Pulmonary artery endothelial cell (primary cell): ENCODE measurements around the gene MSANTD2. TPM values are rescaled to one million over a fixed set of nuclear protein-coding genes. Genes with fewer than 3 reads are reported as not detected.
"Not testable (repeated sequence)": the region's sequence is repeated elsewhere in the genome, so short reads cannot be mapped to it uniquely, and the experiment has no call there.

Experiments used
- DNase-seq: peaks from one replicate; pipeline ENCODE4 v3.0.0-alpha.2; 2011; ENCODE audit warnings: low read depth, low spot score
- total RNA-seq: library from RNA; depleted of rRNA; stranded (reverse); fragments of >200 nt; gene quantifications from 2 replicates; pipeline ENCODE4 v1.2.3, GENCODE V29; 2014

Gene MSANTD2
- total RNA-seq, 1 donor from 2014 or later: 8.1 TPM

DNA sequence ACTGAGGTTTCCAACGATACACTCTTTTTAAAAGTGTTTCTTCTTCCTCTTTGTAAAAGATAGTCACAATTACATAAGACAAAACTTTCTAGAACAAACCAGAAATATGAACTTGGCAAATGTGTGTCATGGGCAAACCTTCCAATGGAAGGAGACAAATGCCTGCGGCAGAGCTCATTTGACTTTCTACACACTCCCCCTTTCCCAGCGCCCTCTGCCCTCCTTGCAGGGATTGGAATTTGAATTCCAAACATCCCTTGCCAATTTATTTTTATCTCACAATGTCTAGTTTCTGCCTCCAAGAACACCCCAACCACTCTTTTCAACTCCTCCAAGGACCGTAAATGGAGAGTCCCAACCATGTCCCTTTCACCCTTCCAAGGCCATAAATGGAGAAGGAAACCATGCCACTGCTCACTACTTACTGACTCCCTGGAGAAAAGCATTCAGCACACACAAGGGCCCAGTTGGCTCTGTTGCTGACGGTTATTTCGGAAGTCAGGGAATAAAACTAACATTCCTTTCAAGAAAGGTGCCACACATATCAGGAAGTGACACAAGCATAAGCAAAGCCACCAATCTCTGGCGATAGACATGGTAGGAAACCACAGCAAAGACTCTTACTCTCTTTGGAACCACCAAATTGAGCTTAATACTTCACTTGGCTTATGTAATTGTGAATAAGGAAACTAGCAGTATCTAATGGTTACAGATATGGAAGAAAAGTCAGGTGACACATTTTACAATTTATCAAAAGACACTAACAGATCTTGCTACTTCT, 23.2 kb downstream of the MSANTD2 start:
- no peak for DNase-seq

DNA sequence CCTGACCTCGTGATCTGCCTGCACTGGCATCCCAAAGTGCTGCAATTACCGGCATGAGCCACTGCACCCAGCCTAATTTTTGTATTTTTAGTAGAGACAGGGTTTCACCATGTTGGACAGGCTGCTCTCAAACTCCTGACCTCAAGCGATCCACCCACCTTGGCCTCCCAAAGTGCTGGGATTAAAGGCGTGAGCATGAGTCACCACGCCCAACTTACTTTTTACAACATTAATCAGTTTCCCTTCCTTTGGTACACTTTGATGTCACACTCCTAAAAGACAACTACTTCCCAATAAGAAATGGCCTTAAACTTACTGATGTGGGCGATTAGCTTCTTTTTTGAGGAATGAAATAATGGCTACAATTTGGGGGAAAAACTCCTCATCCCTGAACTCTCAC, 29.2 kb downstream of the MSANTD2 start:
- DNase-seq: not testable (repeated sequence)

DNA sequence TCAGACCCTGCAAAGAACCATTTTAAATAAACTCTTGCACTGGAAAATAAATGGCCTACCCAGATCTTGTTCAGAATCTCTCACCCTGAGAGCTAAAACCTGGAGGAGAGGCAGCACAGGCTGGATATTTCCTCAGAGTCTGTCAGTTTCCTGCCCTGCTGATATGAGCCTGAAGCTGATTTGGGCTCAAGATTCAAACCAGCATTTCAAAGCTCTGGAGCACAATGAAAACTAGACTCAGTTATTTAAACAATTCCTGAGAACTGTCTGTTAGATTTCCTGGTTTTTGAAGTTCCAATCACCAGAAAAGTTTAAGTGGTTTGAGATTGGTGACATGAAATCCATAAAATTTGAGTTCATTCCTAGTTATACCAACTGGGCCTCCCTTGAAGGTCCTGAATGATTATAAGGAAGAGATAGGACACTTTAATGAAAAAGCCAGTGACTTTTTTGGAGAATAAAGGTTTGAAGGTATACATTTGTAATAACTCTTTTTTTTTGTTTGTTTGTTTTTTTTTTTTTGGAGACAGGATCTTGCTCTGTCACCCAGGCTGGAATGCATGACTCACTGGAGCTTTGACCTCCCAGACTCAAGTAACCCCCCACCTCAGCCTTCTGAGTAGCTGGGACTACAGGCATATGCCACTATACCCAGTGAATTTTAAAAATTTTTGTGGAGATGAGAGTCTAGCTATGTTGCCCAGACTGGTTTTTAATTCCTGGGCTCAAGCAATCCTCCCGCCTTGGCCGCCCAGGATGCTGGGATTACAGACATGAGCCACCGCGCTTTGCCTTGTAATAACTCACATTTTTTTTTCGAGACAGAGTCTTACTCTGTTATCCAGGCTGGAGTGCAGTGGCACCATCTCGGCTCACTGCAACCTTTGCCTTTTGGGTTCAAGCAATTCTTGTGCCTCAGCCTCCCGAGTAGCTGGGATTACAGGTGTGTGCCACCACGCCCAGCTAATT, 30.1 kb downstream of the MSANTD2 start:
- no peak for DNase-seq

- DNase-seq: no peak
Observed at GRCh38 chr11:124768914-124769313, 31.3 kb downstream of the MSANTD2 start.

DNA sequence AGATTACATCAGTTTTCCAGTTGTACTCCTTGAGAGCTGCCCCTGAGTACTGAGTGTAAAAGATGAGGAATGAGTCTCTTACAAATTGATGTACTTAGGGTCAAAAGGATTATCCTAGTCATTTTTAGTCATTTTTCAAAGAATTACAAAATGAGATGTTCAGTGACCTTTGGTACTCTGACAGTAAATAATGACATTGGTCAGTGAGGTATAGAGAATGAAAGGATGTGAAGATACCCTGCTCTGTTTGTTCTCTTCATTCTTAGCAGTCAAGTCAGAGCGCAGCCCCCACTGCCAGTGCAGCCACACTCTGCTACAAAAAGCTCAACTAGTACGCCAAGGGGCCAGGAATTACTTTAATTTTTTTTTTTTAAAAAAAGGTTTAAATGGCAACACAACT, 34.0 kb downstream of the MSANTD2 start:
- no peak for DNase-seq

DNA sequence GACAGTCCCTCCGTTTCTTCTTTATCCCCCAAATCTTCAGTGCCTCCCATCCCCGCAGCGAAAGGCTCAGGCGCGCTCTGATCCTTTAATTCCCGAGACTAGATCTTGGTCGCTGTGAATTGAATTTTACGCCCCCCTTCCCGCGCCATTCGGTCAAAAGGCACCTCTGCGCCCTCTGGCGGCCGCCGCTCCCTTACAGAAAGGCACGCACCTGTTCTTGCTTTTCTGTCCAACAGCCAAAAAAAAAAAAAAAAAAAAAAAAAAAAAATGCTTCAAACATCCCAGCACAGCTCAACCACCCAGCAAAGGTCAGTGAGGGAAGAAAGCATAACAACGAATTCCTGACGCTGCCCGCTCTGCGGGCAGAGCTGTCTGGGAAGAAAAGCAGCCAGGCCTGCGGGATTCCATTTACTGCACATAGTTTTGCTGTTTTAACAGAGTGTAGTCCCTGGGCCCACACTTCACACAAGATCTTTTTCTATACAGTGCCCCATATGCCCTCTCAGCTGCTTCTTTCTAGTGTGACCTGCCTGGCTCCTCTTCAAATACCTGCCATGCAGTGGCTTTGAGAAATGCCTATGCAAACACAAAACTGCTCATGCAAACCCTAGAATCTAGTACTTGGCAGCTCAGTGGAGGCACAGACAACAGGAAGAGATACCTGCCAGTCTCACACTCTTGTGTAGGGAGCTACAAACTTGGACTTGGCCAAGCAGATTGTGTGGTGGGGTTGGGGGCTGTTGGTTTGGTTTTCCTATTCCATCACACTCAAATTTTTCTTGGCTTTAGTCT, 36.9 kb downstream of the MSANTD2 start:
- no peak for DNase-seq

GRCh38 chr11:124762624-124763155, 37.5 kb downstream of the MSANTD2 start:
- DNase-seq: no peak

DNA sequence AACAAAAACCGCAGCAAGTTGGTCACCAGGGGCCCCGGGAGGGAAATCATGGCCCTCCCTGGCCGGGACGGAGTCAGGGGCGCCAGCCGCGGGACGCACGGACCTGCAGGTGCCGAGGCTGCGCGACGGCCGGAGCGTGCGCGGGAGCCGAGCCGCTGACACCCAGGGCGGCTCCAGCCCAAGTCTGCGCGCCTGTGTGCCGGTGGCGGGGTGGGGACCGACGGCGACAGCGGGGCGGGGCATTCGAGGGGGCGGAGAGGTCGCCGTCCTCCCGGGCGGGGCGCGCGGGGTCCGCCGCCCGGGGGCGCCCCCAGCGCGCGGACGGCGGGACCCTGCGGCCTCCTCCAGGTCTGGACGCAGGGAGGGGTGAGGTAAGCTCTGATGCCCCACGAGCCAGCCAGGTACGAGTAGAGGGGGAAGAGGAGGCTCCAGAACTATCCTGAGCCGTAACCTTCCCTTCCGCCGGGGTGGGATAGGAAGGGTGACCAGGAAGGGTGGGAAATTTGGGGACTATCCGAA, 38.0 kb downstream of the MSANTD2 start, which contains the start of gene ESAM:
Gene ESAM (minus strand): TSS at position 186 of the 519 bp plus-strand sequence. CDS start 136 bp downstream, at position 50.
- no peak for DNase-seq

GRCh38 chr11:124761301-124762104, 38.7 kb downstream of the MSANTD2 start:
- DNase-seq: no peak

GRCh38 chr11:124760806-124761205, 39.4 kb downstream of the MSANTD2 start:
- DNase-seq: no peak

GRCh38 chr11:124760205-124760652, 40.0 kb downstream of the MSANTD2 start:
- no peak for DNase-seq

DNA sequence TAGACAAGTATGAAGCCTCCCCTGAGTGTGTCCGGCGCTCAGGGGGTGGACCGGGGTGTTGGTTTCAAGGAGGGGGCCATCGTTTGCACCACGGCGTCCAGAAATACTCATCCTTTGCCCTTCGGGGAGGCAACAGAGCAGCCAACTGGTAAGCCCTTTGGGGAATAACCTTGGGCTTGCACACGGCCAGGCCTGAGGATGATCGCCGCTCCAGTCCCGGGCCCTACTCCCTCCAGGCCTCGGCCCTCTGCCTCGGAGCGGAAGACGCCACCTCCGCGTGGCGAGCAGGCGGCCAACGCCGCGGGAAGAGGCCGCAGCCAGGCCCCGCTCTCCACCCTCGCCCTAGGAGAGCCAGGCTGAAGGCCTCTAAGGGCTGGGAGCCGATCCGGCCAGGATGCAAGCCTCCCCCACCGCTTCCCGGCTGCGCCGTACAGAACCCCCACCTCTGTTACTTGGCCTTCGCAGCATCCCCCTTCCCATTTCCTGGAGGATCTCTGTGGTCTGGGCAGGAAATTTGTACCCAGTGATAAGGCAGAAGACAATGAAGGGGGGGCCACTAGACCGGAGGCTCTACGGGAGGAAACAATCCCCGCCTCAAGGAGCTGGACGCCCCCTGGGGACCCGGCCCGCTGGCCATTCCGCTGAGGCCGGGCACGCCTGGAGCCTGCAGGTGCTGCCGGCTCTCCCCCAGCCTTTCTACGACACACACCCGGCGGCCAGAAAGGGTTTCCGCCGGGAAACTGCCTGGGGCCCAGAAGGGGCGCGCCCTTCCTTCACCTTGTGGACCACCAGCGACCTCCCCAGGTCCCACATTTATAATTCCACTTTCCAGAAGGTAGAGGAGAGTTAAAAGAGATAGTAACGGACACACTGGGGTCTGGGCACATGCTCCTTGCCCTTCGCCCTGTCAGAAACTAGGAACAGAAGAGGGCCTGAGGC, 40.7 kb downstream of the MSANTD2 start:
- DNase-seq: peak; percentile 100

- no peak for DNase-seq
Observed at GRCh38 chr11:124758355-124759265, 41.6 kb downstream of the MSANTD2 start.

DNA sequence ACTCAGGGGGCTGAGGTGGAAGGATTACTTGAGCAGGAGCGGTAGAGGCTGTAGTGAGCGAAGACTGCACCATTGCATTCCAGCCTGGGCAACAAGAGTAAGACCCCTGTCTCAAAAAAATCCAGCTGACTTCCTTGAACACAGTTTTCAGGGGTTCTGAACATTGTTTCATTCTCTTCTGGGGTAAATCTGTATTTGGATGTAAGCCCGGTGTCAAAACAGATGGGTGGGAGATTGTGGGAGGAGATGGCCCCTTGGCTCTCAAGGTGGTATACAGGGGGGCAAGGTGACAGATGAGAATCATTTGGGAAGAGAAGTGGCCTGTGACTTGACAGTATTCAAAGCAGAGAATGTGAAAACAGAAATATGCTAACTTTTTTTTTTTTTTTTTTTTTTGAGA, 42.9 kb downstream of the MSANTD2 start:
- DNase-seq: no peak

DNA sequence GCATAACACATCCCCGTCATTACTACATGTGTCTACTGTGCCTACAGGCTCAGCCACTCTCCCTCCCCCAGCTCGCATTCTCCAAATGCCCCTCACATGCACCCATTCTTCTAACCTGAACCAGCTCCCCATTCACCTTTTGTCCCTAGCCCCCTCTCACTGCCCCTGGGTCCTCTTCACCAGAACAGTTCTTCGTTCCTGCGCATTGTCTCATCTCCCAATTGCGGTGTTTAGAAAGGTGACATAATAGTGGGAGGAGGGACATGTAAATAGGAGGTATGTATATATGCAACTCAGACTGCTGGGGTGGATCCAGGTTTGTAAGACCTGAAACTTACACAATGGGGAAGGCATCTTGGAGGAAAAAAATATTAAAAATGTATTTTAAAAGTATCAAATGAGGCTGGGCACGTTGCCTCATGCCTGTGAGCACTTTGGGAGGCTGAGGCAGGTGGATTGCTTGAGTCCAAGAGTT, 43.4 kb downstream of the MSANTD2 start:
- DNase-seq: no peak

DNA sequence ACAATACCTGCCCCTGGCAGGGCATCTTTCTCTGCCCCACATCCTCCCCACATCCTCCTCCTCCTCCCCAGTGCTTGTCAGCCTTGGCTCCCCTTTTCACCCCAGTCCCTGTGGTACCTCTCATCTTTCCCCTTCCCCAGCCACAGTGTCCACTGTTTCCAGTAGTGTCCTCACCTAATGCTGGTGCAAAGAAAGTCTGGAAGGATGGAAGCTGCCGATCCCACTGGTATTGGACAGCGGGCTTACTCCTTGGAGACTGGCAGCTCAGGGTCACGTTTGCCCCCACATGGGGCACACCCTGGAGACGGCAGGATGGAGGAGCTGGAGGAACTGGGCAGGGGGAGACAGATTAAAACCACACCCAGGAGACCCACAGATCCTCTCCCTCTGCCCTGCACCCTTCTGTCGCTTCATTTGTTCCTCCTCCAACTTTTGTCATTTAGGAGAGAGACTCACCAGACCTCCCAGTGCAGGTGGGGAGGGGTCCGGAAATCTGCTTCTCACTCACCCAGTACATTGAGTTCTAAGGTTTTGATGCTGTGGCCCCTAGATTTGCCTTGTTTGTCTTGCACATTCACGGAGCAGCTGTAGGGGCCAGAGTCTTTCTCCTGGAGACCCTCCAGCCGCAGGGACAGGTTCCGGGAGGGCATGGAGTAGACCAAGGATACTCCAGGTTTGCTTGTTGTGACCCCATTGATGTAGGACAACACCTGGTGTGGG, 44.0 kb downstream of the MSANTD2 start:
- DNase-seq: no peak

DNA sequence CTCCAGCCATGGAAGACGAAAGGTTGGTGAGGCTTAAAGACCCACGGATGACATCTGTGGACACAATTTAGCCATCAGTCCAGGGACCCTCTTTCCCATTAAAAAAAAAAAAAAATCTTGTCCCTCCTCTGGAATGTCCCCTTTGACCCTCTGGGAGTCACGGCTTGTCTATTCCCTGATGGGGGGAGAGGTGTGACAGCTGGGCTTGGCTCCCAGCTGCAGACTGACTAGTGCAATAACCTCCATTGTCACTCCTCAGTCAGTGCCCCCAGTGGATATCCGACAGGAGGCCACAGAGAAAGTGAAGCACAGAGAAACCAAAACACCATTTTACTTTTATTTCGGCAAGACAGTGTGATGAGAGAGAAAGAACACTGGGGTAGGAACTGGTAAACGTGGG, 45.5 kb downstream of the MSANTD2 start:
- no peak for DNase-seq
